ENCODE data around the gene ABTB2.

DNA sequence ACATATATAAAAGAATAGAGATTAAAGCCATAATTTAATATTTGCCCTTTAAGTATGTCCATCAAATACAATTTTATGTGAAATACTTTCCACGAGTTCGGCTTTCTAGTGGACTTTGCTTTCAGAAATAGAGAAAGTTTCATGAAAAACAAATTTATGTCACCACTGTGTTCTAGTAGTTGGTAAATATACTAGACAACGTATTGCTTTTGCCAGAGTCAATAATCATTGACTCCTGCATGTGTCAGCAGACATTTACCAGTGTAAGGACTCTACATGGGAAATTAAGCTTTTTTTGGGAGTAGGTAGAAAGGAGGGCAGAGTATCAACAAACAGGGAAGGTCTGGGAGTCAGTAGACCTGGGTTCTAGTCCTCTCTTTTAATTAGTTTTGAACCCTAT is 48.6 kb upstream of the ABTB2 start:
- TF ChIP-seq, protein P1, sequence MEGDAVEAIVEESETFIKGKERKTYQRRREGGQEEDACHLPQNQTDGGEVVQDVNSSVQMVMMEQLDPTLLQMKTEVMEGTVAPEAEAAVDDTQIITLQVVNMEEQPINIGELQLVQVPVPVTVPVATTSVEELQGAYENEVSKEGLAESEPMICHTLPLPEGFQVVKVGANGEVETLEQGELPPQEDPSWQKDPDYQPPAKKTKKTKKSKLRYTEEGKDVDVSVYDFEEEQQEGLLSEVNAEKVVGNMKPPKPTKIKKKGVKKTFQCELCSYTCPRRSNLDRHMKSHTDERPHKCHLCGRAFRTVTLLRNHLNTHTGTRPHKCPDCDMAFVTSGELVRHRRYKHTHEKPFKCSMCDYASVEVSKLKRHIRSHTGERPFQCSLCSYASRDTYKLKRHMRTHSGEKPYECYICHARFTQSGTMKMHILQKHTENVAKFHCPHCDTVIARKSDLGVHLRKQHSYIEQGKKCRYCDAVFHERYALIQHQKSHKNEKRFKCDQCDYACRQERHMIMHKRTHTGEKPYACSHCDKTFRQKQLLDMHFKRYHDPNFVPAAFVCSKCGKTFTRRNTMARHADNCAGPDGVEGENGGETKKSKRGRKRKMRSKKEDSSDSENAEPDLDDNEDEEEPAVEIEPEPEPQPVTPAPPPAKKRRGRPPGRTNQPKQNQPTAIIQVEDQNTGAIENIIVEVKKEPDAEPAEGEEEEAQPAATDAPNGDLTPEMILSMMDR (IDR thresholded peaks at IDR 0.05): no peak
- no peak for TF ChIP-seq POLR2A (IDR thresholded peaks at IDR 0.05)

Data from esophagus squamous epithelium (tissue), 4 donors.